Neuron (in vitro differentiated cells): ENCODE measurements around the gene TRIOBP.

Experiments
- H2AFZ ChIP-seq: one replicate; pipeline ENCODE4 v1.6.1; 2013; ENCODE audit warnings: low read depth, mild to moderate bottlenecking, inconsistent platforms, low read length, moderate library complexity
- H3K27me3 ChIP-seq: one replicate; pipeline ENCODE4 v1.6.1; 2013; ENCODE audit warnings: low read length; ENCODE audit not compliant: insufficient read depth
- H3K36me3 ChIP-seq: one replicate; pipeline ENCODE4 v1.6.1; 2013; ENCODE audit warnings: low read length; ENCODE audit not compliant: insufficient read depth
- H3K4me1 ChIP-seq: one replicate; pipeline ENCODE4 v1.6.1; 2013; ENCODE audit warnings: low read length; ENCODE audit not compliant: insufficient read depth
- H3K4me3 ChIP-seq: 2 replicates; pipeline ENCODE4 v1.5.1; 2013; ENCODE audit warnings: mild to moderate bottlenecking, low read length, moderate library complexity
- H3K9me3 ChIP-seq: one replicate; pipeline ENCODE4 v1.6.1; 2013; ENCODE audit warnings: low read length

Gene TRIOBP

GRCh38 chr22:37811867-37812266 lies 115.0 kb downstream of the TRIOBP start:
- no peaks in the 10 kb centered on the region for H3K27me3 ChIP-seq
- H3K36me3 ChIP-seq: peaks cover 17% of the 10 kb centered on the region
- no peak overlapping the region for H3K4me3 ChIP-seq
- H2AFZ ChIP-seq: no peak overlapping the region
- H3K4me1 ChIP-seq: peaks cover 16% of the 10 kb centered on the region
- no peaks in the 10 kb centered on the region for H3K9me3 ChIP-seq

GRCh38 chr22:37812869-37813678 lies 116.2 kb downstream of the TRIOBP start:
- H3K9me3 ChIP-seq: no peaks in the 10 kb centered on the region
- no peak overlapping the region for H3K4me3 ChIP-seq
- peaks cover 17% of the 10 kb centered on the region for H3K36me3 ChIP-seq
- no peak overlapping the region for H2AFZ ChIP-seq
- H3K4me1 ChIP-seq: peaks cover 15% of the 10 kb centered on the region
- H3K27me3 ChIP-seq: no peaks in the 10 kb centered on the region

- Histone ChIP-seq H3K4me1 (peaks cover 5% of the 10 kb centered on the region), H2AFZ (no peak overlapping the region), H3K27me3 (no peaks in the 10 kb centered on the region), H3K9me3 (no peaks in the 10 kb centered on the region), H3K4me3 (no peak overlapping the region), H3K36me3 (peaks cover 17% of the 10 kb centered on the region)
Observed at GRCh38 chr22:37815593-37815992, 118.7 kb downstream of the TRIOBP start.

GRCh38 chr22:37816543-37817180 lies 119.8 kb downstream of the TRIOBP start:
- no peaks in the 10 kb centered on the region for H3K9me3 ChIP-seq

GRCh38 chr22:37817705-37818408 lies 121.0 kb downstream of the TRIOBP start:
- Histone ChIP-seq H2AFZ (peak overlapping the region; percentile 4), H3K36me3 (peaks cover 17% of the 10 kb centered on the region), H3K4me3 (peak overlapping the region; percentile 40), H3K27me3 (no peaks in the 10 kb centered on the region), H3K4me1 (peaks cover 15% of the 10 kb centered on the region), H3K9me3 (no peaks in the 10 kb centered on the region)

More at GRCh38 chr22:37816543-37817180, 119.8 kb downstream of the TRIOBP start:
- no peak overlapping the region for H2AFZ ChIP-seq
- H3K4me3 ChIP-seq: no peak overlapping the region
- H3K36me3 ChIP-seq: peaks cover 17% of the 10 kb centered on the region
- H3K27me3 ChIP-seq: no peaks in the 10 kb centered on the region
- peaks cover 5% of the 10 kb centered on the region for H3K4me1 ChIP-seq

GRCh38 chr22:37818409-37819104 lies 121.7 kb downstream of the TRIOBP start:
- H2AFZ ChIP-seq: peak overlapping the region; percentile 4
- H3K27me3 ChIP-seq: no peaks in the 10 kb centered on the region
- H3K4me3 ChIP-seq: peak overlapping the region; percentile 40
- H3K4me1 ChIP-seq: peaks cover 15% of the 10 kb centered on the region
- no peaks in the 10 kb centered on the region for H3K9me3 ChIP-seq
- H3K36me3 ChIP-seq: peaks cover 13% of the 10 kb centered on the region

- Histone ChIP-seq H3K4me3 (no peak overlapping the region), H3K36me3 (peaks cover 8% of the 10 kb centered on the region), H2AFZ (no peak overlapping the region), H3K9me3 (no peaks in the 10 kb centered on the region), H3K27me3 (no peaks in the 10 kb centered on the region), H3K4me1 (peaks cover 15% of the 10 kb centered on the region)
Observed at GRCh38 chr22:37819105-37819433, 122.2 kb downstream of the TRIOBP start.

- Histone ChIP-seq H3K9me3 (no peaks in the 10 kb centered on the region), H3K36me3 (peaks cover under 1% of the 10 kb centered on the region), H3K27me3 (no peaks in the 10 kb centered on the region), H3K4me3 (no peak overlapping the region), H3K4me1 (peaks cover 15% of the 10 kb centered on the region), H2AFZ (no peak overlapping the region)
Observed at GRCh38 chr22:37820350-37820749, 123.5 kb downstream of the TRIOBP start.

GRCh38 chr22:37822079-37822833 lies 125.4 kb downstream of the TRIOBP start:
- H2AFZ ChIP-seq: no peak overlapping the region
- H3K36me3 ChIP-seq: no peaks in the 10 kb centered on the region
- no peaks in the 10 kb centered on the region for H3K9me3 ChIP-seq
- H3K4me3 ChIP-seq: no peak overlapping the region
- no peaks in the 10 kb centered on the region for H3K27me3 ChIP-seq
- peaks cover 15% of the 10 kb centered on the region for H3K4me1 ChIP-seq

- Histone ChIP-seq H3K9me3 (no peaks in the 10 kb centered on the region), H3K4me3 (no peak within 1 kb of the TSS), H3K4me1 (peaks cover 11% of the 10 kb centered on the region), H2AFZ (no peak within 1 kb of the TSS), H3K27me3 (no peaks in the 10 kb centered on the region), H3K36me3 (no peaks in the 10 kb centered on the region)
Observed at GRCh38 chr22:37823134-37823985, 126.5 kb downstream of the TRIOBP start, which contains the start of gene GALR3. Gene GALR3, plus strand, starts transcription at chr22:37823382. Its CDS starts 25 bp downstream, at chr22:37823407.

- H3K27me3 ChIP-seq: no peaks in the 10 kb centered on the region
- H3K4me3 ChIP-seq: no peak overlapping the region
Observed at GRCh38 chr22:37824674-37825641, 128.1 kb downstream of the TRIOBP start.

More at GRCh38 chr22:37824674-37825641, 128.1 kb downstream of the TRIOBP start:
- Histone ChIP-seq H2AFZ (no peak overlapping the region), H3K36me3 (peaks cover 11% of the 10 kb centered on the region), H3K9me3 (no peaks in the 10 kb centered on the region), H3K4me1 (peaks cover 10% of the 10 kb centered on the region)
